Adrenal gland (tissue), 5 donors: Measurements from ENCODE around the gene COL26A1.
"Not testable (repeated sequence)": the region's sequence is repeated elsewhere in the genome, so short reads cannot be mapped to it uniquely, and the experiment has no call there.

Experiments used
- CTCF ChIP-seq, 6 experiments: fragments of 450-650 bp in 4 of 6; fragments of 200-600 bp in 2 of 6; sonication (generic) in 1 of 6; IDR thresholded peaks; 1 replicate in 5 of 6; 2 replicates in 1 of 6; pipeline versions ENCODE4 v1.5.1 to v1.8.0; 2016 to 2021; ENCODE audit warnings: antibody characterized with exemption in 6 of 6, mild to moderate bottlenecking in 2 of 6, moderate library complexity in 1 of 6
- POLR2A ChIP-seq, 2 donors: fragments of 450-650 bp; IDR thresholded peaks; one replicate each; pipeline ENCODE4 v1.6.1; 2017; ENCODE audit warnings: antibody characterized with exemption in 2 of 2, mild to moderate bottlenecking in 2 of 2, moderate library complexity in 1 of 2
- donor health status: DM: no; HTN: no; CAD: no.

- TF ChIP-seq CTCF, POLR2A (IDR thresholded peaks at IDR 0.05): not testable (repeated sequence)
Measured at GRCh38 chr7:101505510-101505909, 142.8 kb downstream of the COL26A1 start.
